Activated naive CD4-positive, alpha-beta T cell treated with anti-CD3 and anti-CD28 coated beads, Interleukin-2, amount 10 ng/mL, durations not matched to agents 7 days and 5 days (primary cell): ENCODE results near the gene MGAT5.

Experiments
- CTCF ChIA-PET: fragments of 350-600 bp; sonication (Branson Sonifier 250); formaldehyde crosslinking; loops from one replicate; lab custom pipeline; 2021; ENCODE audit warnings: antibody characterized with exemption; lab: Charles Lee
- DNase-seq: peaks from one replicate; pipeline ENCODE4 v3.0.0-alpha.2; 2020
- H3K27ac Mint-ChIP-seq: one replicate; pipeline ENCODE4 v1.8.0; 2021; ENCODE audit warnings: mild to moderate bottlenecking, moderate library complexity, mixed read lengths
- H3K27me3 Mint-ChIP-seq: one replicate; pipeline ENCODE4 v1.8.0; 2021; ENCODE audit warnings: mild to moderate bottlenecking, mixed read lengths
- H3K36me3 Mint-ChIP-seq: one replicate; pipeline ENCODE4 v1.8.0; 2021; ENCODE audit warnings: mixed read lengths
- H3K4me1 Mint-ChIP-seq: one replicate; pipeline ENCODE4 v1.8.0; 2021; ENCODE audit warnings: mixed read lengths
- H3K4me3 Mint-ChIP-seq: one replicate; pipeline ENCODE4 v1.8.0; 2021; ENCODE audit warnings: mild to moderate bottlenecking, moderate library complexity, mixed read lengths
- H3K9me3 Mint-ChIP-seq: one replicate; pipeline ENCODE4 v1.8.0; 2021; ENCODE audit warnings: mixed read lengths

The MGAT5 gene

DNA sequence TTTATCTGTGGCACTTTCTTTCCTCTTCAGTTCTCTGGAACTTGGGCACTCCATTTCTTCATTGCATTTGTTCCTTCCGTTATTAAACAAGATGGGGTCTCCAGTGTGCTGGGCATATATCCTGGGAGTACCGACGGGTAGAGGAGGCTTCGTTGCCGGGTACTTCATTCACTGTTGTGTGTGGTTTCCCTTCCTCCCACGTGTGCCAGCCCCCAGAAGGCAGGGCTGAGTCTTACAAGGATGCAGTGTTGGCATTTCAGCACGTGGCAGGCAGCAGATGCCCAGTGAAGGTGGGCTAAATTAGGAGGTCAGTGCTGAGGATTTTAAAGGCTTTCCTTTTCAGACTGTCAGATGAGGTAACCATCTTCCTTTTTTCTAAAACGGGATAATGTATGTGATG lies 58.6 kb downstream of the MGAT5 start:
- CTCF ChIA-PET: no interaction called here
- H3K4me3 Mint-ChIP-seq: no peak overlapping the region
- no peak overlapping the region for H3K27ac Mint-ChIP-seq
- peaks cover 3% of the 10 kb centered on the region for H3K9me3 Mint-ChIP-seq
- DNase-seq: no peak
- peaks cover 27% of the 10 kb centered on the region for H3K4me1 Mint-ChIP-seq
- peaks cover 13% of the 10 kb centered on the region for H3K36me3 Mint-ChIP-seq
- no peaks in the 10 kb centered on the region for H3K27me3 Mint-ChIP-seq

- peaks cover 25% of the 10 kb centered on the region for H3K4me1 Mint-ChIP-seq
- CTCF ChIA-PET: interaction anchor here (0.7 kb wide), 1 partner anchor 23 kb away, joined by 3 read pairs; no protein-coding TSS in a partner anchor
- H3K27me3 Mint-ChIP-seq: no peaks in the 10 kb centered on the region
- no peak overlapping the region for H3K27ac Mint-ChIP-seq
- DNase-seq: no peak
- H3K4me3 Mint-ChIP-seq: no peak overlapping the region
- H3K36me3 Mint-ChIP-seq: peaks cover 26% of the 10 kb centered on the region
- no peaks in the 10 kb centered on the region for H3K9me3 Mint-ChIP-seq
These were observed 60.3 kb downstream of the MGAT5 start for GRCh38 chr2:134314202-134314601.

DNA sequence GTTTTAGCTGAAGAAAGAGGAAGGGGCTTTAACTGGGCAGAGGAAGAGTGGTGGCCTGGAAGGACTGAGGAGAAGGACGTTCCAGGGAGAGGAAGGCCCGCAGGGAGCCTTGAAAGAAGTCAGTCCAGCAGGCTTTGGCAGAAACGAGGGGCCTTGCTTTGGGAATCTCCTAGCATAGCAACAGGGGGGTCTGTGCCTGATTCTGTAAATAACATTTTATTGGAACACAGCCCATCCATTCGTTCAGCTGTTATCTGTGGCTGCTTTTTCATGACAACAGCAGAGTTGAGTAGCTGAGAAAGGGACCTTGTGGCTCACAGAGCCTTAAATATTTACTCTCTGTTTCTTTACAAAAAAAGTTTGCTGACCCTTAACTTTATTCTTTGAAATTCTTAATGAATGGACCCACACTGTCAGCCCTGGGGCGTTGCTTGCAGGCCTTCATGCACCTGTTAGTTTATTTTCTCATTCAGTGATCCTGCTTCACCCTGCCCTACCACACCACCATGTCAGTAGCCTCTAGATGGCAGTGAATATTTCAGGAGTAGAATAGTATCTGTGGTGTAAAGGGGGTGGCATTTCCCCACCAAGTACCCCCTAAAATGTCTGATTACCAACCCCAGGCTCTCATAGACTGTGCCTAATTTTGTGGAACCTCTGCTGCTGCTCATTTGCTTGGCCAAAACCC lies 61.0 kb downstream of the MGAT5 start:
- Mint-ChIP-seq H3K4me1 (peaks cover 31% of the 10 kb centered on the region), H3K9me3 (no peaks in the 10 kb centered on the region), H3K36me3 (peaks cover 31% of the 10 kb centered on the region), H3K27ac (no peak overlapping the region), H3K27me3 (no peaks in the 10 kb centered on the region), H3K4me3 (no peak overlapping the region)
- CTCF ChIA-PET: no interaction called here
- no peak for DNase-seq

- Mint-ChIP-seq H3K27me3 (no peaks in the 10 kb centered on the region), H3K36me3 (peaks cover 33% of the 10 kb centered on the region), H3K4me3 (no peak overlapping the region), H3K9me3 (no peaks in the 10 kb centered on the region), H3K4me1 (peaks cover 38% of the 10 kb centered on the region), H3K27ac (no peak overlapping the region)
- no peak for DNase-seq
- CTCF ChIA-PET: no interaction called here
These were observed 61.6 kb downstream of the MGAT5 start for GRCh38 chr2:134315471-134315870.

- DNase-seq: no peak
- Mint-ChIP-seq H3K27me3 (no peaks in the 10 kb centered on the region), H3K4me1 (peaks cover 46% of the 10 kb centered on the region), H3K4me3 (no peak overlapping the region), H3K9me3 (no peaks in the 10 kb centered on the region), H3K36me3 (peaks cover 45% of the 10 kb centered on the region), H3K27ac (no peak overlapping the region)
- CTCF ChIA-PET: interaction anchor here (1.4 kb wide), 1 partner anchor 15 kb away, joined by 4 read pairs; no protein-coding TSS in a partner anchor
These were observed 65.9 kb downstream of the MGAT5 start for GRCh38 chr2:134319596-134320254.

- peak overlapping the region; percentile 66 for H3K27ac Mint-ChIP-seq
- peaks cover 46% of the 10 kb centered on the region for H3K4me1 Mint-ChIP-seq
- H3K9me3 Mint-ChIP-seq: no peaks in the 10 kb centered on the region
- H3K4me3 Mint-ChIP-seq: no peak overlapping the region
- peaks cover 48% of the 10 kb centered on the region for H3K36me3 Mint-ChIP-seq
- peak; percentile 65 for DNase-seq
- no peaks in the 10 kb centered on the region for H3K27me3 Mint-ChIP-seq
- CTCF ChIA-PET: interaction anchor here (1.4 kb wide), 1 partner anchor 16 kb away, joined by 4 read pairs; no protein-coding TSS in a partner anchor
These were observed 67.1 kb downstream of the MGAT5 start for GRCh38 chr2:134320930-134321329.

DNA sequence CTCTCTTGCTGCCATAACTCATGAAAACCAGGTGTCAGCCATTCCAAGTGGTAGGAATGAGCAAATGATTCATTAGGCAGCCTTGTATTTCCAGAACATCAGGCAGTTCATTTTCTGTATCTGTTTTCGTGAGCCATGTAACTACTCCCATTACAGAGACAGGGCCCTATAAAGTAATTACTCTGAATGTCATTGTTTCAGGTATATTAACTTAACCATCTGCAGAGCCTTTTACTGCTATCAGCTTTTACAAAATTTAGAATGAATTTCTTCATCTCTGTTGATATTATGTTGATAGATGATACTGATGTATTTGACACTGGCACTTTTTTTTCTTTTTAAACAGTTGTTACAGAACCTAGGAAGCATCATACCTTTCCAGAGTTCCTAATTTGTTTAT lies 69.9 kb downstream of the MGAT5 start:
- Mint-ChIP-seq H3K27ac (no peak overlapping the region), H3K27me3 (no peaks in the 10 kb centered on the region), H3K4me1 (peaks cover 46% of the 10 kb centered on the region), H3K4me3 (no peak overlapping the region), H3K36me3 (peaks cover 43% of the 10 kb centered on the region), H3K9me3 (no peaks in the 10 kb centered on the region)
- DNase-seq: no peak
- CTCF ChIA-PET: no interaction called here

DNA sequence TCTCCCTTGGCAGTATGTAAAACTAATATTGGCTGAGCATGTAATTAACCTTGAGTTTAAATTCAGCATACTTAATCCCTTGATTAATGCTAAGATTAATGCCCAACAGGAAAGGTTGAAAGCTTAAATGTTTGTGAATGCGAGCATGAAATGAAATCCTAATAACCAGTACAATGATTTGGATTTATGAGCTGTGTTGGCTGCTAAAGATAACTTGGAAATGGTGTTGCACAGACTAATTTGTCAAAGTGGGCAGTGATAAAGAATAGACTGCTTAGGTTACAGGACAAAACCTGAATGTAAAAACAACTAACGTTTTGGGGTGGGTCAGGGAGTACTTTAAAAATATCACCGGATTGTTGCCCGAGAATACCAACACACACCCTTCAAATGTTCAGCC lies 70.6 kb downstream of the MGAT5 start:
- Mint-ChIP-seq H3K27ac (no peak overlapping the region), H3K36me3 (peaks cover 38% of the 10 kb centered on the region), H3K4me3 (no peak overlapping the region), H3K9me3 (no peaks in the 10 kb centered on the region), H3K27me3 (no peaks in the 10 kb centered on the region), H3K4me1 (peaks cover 43% of the 10 kb centered on the region)
- CTCF ChIA-PET: no interaction called here
- DNase-seq: no peak

DNA sequence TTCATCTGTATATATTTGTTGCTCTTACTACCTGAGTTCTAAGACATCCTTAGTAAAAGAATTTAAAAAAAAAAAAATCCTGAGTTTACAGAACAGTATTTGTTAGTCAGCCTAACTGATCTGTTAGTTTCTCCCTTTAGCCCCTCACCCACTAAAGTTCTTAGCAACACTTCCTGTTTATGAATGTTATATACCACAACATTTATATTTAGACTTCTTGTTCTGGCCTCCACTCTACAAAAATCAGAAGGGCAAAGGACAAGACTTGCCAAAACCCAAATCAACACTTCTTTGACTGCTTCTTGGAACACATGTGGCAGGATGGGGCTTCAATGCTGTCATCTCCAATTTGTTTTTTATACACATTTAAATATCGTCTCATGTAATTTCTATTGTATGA lies 71.1 kb downstream of the MGAT5 start:
- CTCF ChIA-PET: no interaction called here
- Mint-ChIP-seq H3K27me3 (no peaks in the 10 kb centered on the region), H3K27ac (no peak overlapping the region), H3K4me3 (no peak overlapping the region), H3K4me1 (peaks cover 38% of the 10 kb centered on the region), H3K36me3 (peaks cover 33% of the 10 kb centered on the region), H3K9me3 (no peaks in the 10 kb centered on the region)
- no peak for DNase-seq

DNA sequence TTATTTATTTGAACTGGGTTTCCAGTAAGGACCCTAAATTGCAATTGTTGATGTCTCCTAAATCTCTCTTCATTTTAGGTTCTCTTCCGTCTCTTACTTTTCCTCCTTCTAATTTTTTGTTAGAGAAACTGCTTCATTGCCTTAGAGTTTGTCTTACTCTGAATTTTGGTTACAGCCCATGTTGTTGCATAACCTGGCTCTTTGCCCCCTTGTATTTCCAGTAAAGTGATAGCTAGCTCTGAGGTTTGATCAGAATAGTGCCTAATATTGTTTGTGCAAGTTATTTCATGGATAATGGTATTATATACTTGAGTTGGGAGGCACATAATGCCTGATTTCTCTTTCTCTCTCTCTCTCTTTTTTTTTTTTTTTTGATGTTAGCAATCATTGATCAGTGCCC lies 71.8 kb downstream of the MGAT5 start:
- no peak overlapping the region for H3K27ac Mint-ChIP-seq
- H3K36me3 Mint-ChIP-seq: peaks cover 31% of the 10 kb centered on the region
- CTCF ChIA-PET: no interaction called here
- no peaks in the 10 kb centered on the region for H3K9me3 Mint-ChIP-seq
- H3K27me3 Mint-ChIP-seq: no peaks in the 10 kb centered on the region
- no peak overlapping the region for H3K4me3 Mint-ChIP-seq
- no peak for DNase-seq
- H3K4me1 Mint-ChIP-seq: peaks cover 30% of the 10 kb centered on the region

DNA sequence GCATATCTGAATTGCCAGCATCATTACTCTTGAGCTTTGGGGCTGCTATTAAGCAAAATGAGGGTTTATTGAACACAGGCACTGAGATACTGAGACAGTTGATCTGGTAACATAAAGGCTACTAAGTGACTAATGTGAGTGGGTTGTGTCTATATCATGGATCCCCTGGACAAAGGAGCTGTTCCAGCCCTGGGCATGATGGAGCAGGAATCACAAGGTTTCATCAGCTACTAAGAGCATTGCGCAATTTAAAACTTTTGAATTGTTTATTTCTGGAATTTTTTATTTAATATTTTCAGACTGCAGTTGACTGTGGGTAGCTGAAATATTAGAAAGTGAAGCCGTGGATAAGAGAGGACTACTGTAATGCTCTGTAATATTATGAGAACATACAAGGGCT lies 73.5 kb downstream of the MGAT5 start:
- H3K4me1 Mint-ChIP-seq: peaks cover 14% of the 10 kb centered on the region
- H3K4me3 Mint-ChIP-seq: no peak overlapping the region
- CTCF ChIA-PET: no interaction called here
- H3K36me3 Mint-ChIP-seq: peaks cover 30% of the 10 kb centered on the region
- H3K27me3 Mint-ChIP-seq: no peaks in the 10 kb centered on the region
- no peak for DNase-seq
- peaks cover 5% of the 10 kb centered on the region for H3K9me3 Mint-ChIP-seq
- no peak overlapping the region for H3K27ac Mint-ChIP-seq

GRCh38 chr2:134331081-134331480 lies 77.2 kb downstream of the MGAT5 start:
- CTCF ChIA-PET: interaction anchor here (0.6 kb wide), 1 partner anchor 14 kb away, joined by 4 read pairs; no protein-coding TSS in a partner anchor
- H3K4me3 Mint-ChIP-seq: no peak overlapping the region
- peaks cover 5% of the 10 kb centered on the region for H3K9me3 Mint-ChIP-seq
- no peaks in the 10 kb centered on the region for H3K27me3 Mint-ChIP-seq
- peaks cover 22% of the 10 kb centered on the region for H3K36me3 Mint-ChIP-seq
- no peak for DNase-seq
- H3K27ac Mint-ChIP-seq: no peak overlapping the region
- H3K4me1 Mint-ChIP-seq: no peaks in the 10 kb centered on the region

DNA sequence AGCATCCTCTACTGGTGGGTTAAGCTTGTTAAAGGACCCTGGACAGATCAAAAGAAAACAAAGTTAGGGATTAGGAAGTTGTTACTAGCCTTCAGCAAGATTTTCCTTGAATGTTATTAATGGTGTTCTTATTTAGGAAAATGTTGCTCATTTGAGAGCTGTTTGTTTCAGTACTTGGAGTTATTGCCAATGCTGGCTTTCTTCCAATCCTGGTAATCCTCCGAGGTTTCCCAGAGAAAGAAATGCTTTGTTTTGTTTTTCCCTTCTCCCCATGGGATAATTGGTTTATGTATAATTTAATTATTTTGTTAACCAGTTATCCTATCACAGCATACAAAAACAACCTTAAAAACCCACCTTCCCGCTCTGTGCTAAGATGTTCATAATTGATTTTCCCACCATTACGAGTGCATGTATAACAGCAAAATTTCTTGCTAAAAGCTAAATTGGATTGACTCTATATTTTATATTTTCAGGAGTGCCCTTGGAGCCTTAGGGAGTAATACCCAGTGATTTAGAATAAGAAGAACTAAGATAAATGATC lies 79.8 kb downstream of the MGAT5 start:
- Mint-ChIP-seq H3K27me3 (no peaks in the 10 kb centered on the region), H3K36me3 (peaks cover 22% of the 10 kb centered on the region), H3K4me1 (no peaks in the 10 kb centered on the region), H3K9me3 (peaks cover 5% of the 10 kb centered on the region), H3K4me3 (no peak overlapping the region), H3K27ac (no peak overlapping the region)
- DNase-seq: no peak
- CTCF ChIA-PET: no interaction called here

DNA sequence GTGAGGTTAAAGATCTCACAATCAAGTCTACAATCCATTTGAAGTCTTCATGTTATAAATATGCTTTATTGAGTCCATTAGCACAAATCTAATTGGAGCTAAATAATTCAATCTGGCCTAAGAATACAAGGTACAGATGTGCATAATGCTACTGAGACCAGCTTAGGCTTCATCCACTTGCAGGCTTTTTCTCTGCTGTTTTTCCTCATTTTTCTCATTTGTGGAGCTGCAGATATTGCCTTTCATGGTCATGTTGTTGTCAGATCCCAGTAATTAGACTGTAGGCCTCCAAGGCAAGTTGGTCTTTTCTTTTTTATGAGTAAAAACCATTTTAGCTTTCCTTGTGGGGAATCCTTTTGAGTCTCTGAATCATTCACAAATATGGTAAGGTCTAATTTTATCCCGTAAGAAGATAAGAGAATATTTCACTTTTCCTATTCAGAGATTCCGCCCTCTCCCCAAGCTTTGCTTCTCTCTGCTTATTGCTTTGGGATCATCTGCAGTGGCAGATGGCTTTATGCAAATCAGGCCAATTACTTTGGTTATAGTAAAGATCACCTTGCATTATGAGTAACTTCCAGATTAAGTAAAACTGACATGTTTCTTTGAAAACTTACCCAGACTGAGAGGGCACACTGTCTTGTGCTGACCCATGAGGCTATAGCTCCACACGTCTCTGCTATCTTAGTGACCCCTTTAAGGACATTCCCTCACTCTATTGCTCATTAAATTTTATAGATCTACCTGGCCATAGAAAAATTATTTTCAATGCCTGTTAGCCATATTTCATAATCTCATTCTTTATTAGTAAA lies 80.9 kb downstream of the MGAT5 start:
- Mint-ChIP-seq H3K36me3 (peaks cover 27% of the 10 kb centered on the region), H3K4me1 (no peaks in the 10 kb centered on the region), H3K27ac (no peak overlapping the region), H3K27me3 (no peaks in the 10 kb centered on the region), H3K9me3 (peaks cover 5% of the 10 kb centered on the region), H3K4me3 (no peak overlapping the region)
- no peak for DNase-seq
- CTCF ChIA-PET: no interaction called here
